Measurements from ENCODE around the gene GPATCH3.
A peak's percentile ranks its signal among the peaks of the same experiment; 100 is the strongest.
"Not testable (repeated sequence)": the region's sequence is repeated elsewhere in the genome, so short reads cannot be mapped to it uniquely, and the experiment has no call there.

The GPATCH3 gene, protein sequence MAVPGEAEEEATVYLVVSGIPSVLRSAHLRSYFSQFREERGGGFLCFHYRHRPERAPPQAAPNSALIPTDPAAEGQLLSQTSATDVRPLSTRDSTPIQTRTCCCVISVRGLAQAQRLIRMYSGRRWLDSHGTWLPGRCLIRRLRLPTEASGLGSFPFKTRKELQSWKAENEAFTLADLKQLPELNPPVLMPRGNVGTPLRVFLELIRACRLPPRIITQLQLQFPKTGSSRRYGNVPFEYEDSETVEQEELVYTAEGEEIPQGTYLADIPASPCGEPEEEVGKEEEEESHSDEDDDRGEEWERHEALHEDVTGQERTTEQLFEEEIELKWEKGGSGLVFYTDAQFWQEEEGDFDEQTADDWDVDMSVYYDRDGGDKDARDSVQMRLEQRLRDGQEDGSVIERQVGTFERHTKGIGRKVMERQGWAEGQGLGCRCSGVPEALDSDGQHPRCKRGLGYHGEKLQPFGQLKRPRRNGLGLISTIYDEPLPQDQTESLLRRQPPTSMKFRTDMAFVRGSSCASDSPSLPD

DNA sequence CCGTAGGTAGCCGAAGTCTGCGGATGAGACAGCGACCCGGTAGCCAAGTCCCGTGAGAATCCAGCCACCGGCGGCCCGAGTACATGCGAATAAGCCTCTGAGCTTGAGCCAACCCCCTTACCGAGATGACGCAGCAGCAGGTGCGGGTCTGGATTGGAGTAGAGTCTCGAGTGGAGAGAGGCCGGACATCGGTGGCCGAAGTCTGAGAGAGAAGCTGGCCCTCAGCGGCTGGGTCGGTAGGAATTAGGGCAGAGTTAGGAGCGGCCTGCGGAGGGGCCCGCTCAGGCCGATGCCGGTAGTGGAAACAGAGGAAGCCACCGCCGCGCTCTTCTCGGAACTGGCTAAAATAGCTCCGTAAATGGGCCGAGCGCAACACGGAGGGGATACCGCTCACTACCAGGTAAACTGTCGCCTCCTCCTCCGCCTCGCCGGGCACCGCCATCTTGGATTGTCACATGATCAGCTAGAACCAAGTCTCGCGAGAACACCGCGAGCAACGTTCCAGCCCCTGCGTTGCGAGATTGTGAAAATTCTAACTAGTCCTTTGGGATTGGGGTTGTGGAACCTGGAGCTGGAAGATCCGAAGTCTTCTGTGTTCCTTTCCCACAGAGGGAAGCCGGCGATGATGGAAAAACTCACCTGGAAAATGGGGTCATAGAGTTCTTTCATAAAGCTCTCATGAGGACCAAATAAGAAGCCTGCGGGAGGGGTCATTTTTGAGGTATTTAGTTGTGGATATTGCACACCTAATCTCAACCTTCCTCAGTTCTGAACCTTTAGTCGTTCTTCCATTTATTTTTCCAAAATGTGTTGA lies at the start of gene GPATCH3:
Gene GPATCH3, minus strand, starts transcription at position 467 of the 814 bp plus-strand sequence. Its CDS starts 25 bp downstream, at position 442.
- peak; percentile 89 for ATAC-seq (ENCODE audit: low read depth)
- Histone ChIP-seq H3K4me3 (ENCODE audit: severe bottlenecking) (peak within 1 kb of the TSS; percentile 60), H3K27me3 (ENCODE audit: insufficient read depth, poor library complexity, severe bottlenecking) (no peaks in the 10 kb centered on the region), H3K27ac (ENCODE audit: poor library complexity, severe bottlenecking) (peak within 1 kb of the TSS; percentile 58), H3K9me3 (ENCODE audit: severe bottlenecking) (no peaks in the 10 kb centered on the region), H3K4me1 (ENCODE audit: insufficient read depth, poor library complexity, severe bottlenecking) (peaks cover 7% of the 10 kb centered on the region), H3K36me3 (ENCODE audit: low read depth) (peaks cover 17% of the 10 kb centered on the region)
- TF ChIP-seq, protein P1, sequence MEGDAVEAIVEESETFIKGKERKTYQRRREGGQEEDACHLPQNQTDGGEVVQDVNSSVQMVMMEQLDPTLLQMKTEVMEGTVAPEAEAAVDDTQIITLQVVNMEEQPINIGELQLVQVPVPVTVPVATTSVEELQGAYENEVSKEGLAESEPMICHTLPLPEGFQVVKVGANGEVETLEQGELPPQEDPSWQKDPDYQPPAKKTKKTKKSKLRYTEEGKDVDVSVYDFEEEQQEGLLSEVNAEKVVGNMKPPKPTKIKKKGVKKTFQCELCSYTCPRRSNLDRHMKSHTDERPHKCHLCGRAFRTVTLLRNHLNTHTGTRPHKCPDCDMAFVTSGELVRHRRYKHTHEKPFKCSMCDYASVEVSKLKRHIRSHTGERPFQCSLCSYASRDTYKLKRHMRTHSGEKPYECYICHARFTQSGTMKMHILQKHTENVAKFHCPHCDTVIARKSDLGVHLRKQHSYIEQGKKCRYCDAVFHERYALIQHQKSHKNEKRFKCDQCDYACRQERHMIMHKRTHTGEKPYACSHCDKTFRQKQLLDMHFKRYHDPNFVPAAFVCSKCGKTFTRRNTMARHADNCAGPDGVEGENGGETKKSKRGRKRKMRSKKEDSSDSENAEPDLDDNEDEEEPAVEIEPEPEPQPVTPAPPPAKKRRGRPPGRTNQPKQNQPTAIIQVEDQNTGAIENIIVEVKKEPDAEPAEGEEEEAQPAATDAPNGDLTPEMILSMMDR (IDR thresholded peaks at IDR 0.05; ENCODE audit: poor library complexity, severe bottlenecking), result no peak
- DNase-seq (ENCODE audit: low spot score), result peak; percentile 89

DNA sequence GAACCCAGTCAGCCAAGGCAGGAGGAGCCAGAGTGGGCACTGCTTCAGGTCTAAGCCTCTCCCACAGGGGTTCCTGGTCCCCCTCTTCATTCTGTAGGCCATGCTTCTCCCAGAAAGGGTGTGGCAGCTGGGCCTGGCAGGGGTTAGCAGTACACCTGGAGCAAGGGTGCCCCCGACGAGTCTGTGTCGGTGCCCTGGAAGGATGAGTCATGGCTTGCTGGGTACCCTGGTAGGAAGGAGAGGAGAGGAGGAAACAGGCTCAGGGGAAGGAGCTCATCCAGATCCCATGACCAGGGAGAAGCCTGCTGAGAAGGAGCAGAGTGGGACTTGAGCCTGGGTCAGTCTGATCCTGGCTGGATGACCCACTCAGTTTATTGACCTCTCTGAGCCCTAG lies 49.7 kb upstream of the GPATCH3 start:
- H3K4me1 ChIP-seq (ENCODE audit: insufficient read depth, poor library complexity, severe bottlenecking), result no peaks in the 10 kb centered on the region
- H3K9me3 ChIP-seq (ENCODE audit: severe bottlenecking), result no peaks in the 10 kb centered on the region
- H3K4me3 ChIP-seq (ENCODE audit: severe bottlenecking), result no peak overlapping the region
- H3K27ac ChIP-seq (ENCODE audit: poor library complexity, severe bottlenecking), result peak overlapping the region; percentile 31
- DNase-seq (ENCODE audit: low spot score) (no peak), ATAC-seq (ENCODE audit: low read depth) (peak; percentile 56)
- no peaks in the 10 kb centered on the region for H3K27me3 ChIP-seq (ENCODE audit: insufficient read depth, poor library complexity, severe bottlenecking)
- TF ChIP-seq, protein P1 (IDR thresholded peaks at IDR 0.05; ENCODE audit: poor library complexity, severe bottlenecking), result no peak
- peaks cover 71% of the 10 kb centered on the region for H3K36me3 ChIP-seq (ENCODE audit: low read depth)

DNA sequence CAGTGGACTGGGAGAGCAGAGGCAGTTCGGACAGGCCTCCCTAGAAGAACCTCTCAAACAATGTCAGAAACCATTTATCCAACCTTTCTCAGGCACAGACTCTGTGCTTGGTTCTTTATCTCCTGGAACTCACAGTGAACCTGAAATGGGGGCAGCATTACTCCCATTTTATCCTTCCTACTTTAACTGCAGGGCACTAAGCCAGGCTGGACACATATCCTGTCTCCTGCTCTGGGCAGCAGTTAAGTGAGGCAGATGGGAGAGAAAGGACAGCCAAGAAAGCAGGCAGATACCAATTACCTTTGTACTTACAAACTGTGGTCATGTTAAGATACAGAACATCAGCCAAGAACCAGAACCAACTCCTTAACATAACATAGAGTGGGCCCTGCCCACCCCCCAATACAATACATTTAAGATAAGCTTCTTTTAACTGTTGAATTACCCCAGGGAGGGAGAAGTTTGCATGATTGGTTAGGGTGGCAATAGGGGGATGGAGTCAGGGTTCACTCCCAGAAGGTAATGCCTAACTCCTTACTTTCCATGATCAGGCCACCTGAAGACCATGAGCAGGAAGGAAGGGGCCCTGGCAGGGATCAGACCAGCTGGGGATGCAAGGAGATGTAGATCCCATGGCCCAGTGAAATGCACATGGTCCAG lies 49.1 kb upstream of the GPATCH3 start:
- Histone ChIP-seq H3K27me3 (ENCODE audit: insufficient read depth, poor library complexity, severe bottlenecking) (no peaks in the 10 kb centered on the region), H3K4me1 (ENCODE audit: insufficient read depth, poor library complexity, severe bottlenecking) (no peaks in the 10 kb centered on the region), H3K27ac (ENCODE audit: poor library complexity, severe bottlenecking) (peak overlapping the region; percentile 31), H3K4me3 (ENCODE audit: severe bottlenecking) (no peak overlapping the region), H3K36me3 (ENCODE audit: low read depth) (peaks cover 76% of the 10 kb centered on the region), H3K9me3 (ENCODE audit: severe bottlenecking) (no peaks in the 10 kb centered on the region)
- DNase-seq (ENCODE audit: low spot score) (no peak), ATAC-seq (ENCODE audit: low read depth) (peak; percentile 3; the same call in 1 of the 3 replicates)
- TF ChIP-seq, protein P1 (IDR thresholded peaks at IDR 0.05; ENCODE audit: poor library complexity, severe bottlenecking), result no peak

DNA sequence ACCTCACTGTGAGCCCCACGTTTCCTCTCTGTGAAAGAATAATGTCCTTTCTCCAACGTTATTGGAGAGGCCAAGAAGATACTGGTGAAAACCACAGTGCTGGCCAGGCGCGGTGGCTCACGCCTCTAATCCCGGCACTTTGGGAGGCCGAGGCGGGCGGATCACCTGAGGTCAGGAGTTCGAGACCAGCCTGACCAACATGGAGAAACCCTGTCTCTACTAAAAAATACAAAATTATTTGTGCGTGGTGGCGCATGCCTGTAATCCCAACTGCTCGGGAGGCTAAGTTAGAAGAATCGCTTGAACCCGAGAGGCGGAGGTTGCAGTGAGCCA lies 48.4 kb upstream of the GPATCH3 start:
- H3K4me1 ChIP-seq (ENCODE audit: insufficient read depth, poor library complexity, severe bottlenecking); DNase-seq (ENCODE audit: low spot score); ATAC-seq (ENCODE audit: low read depth); H3K9me3 ChIP-seq (ENCODE audit: severe bottlenecking); H3K27me3 ChIP-seq (ENCODE audit: insufficient read depth, poor library complexity, severe bottlenecking); H3K4me3 ChIP-seq (ENCODE audit: severe bottlenecking); H3K27ac ChIP-seq (ENCODE audit: poor library complexity, severe bottlenecking): not testable (repeated sequence)
- H3K36me3 ChIP-seq (ENCODE audit: low read depth), result peaks cover 81% of the 10 kb centered on the region

DNA sequence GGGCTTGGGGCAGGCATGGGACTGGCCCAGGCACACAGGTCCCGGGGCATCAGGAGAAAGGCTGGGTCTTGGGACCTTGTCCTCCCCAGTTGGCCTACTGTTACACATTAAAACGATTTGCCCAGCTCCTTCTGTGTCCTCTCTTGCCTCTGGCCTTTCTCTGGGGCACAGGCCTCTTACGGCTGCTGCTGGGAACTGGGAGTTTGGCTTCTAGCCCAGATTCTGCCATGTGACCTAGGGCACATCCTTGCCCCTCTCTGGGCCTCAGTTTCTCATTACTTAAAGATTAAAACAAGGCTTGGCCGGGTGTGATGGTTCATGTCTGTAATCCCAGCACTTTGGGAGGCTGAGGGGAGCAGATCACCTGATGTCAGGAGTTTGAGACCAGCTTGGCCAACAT lies 46.0 kb upstream of the GPATCH3 start:
- DNase-seq (ENCODE audit: low spot score), result no peak
- no peak overlapping the region for H3K4me3 ChIP-seq (ENCODE audit: severe bottlenecking)
- no peak overlapping the region for H3K27ac ChIP-seq (ENCODE audit: poor library complexity, severe bottlenecking)
- H3K27me3 ChIP-seq (ENCODE audit: insufficient read depth, poor library complexity, severe bottlenecking), result no peaks in the 10 kb centered on the region
- H3K4me1 ChIP-seq (ENCODE audit: insufficient read depth, poor library complexity, severe bottlenecking), result no peaks in the 10 kb centered on the region
- H3K9me3 ChIP-seq (ENCODE audit: severe bottlenecking), result no peaks in the 10 kb centered on the region
- TF ChIP-seq, protein P1 (IDR thresholded peaks at IDR 0.05; ENCODE audit: poor library complexity, severe bottlenecking), result no peak
- ATAC-seq (ENCODE audit: low read depth), result no peak
- H3K36me3 ChIP-seq (ENCODE audit: low read depth), result peaks cover 83% of the 10 kb centered on the region

All from RWPE2 (cell line).